GM19023 (cell line): ENCODE data around the gene FKBP1B.
"Not testable (repeated sequence)": the region's sequence is repeated elsewhere in the genome, so short reads cannot be mapped to it uniquely, and the experiment has no call there.

Experiments used
- ATAC-seq: cut with Tn5 transposase; IDR thresholded peaks from one replicate; pipeline ENCODE4 v1.9.1; 2021; ENCODE audit warnings: mild to moderate bottlenecking, moderate library complexity; ENCODE audit not compliant: unreplicated experiment

Gene FKBP1B

DNA sequence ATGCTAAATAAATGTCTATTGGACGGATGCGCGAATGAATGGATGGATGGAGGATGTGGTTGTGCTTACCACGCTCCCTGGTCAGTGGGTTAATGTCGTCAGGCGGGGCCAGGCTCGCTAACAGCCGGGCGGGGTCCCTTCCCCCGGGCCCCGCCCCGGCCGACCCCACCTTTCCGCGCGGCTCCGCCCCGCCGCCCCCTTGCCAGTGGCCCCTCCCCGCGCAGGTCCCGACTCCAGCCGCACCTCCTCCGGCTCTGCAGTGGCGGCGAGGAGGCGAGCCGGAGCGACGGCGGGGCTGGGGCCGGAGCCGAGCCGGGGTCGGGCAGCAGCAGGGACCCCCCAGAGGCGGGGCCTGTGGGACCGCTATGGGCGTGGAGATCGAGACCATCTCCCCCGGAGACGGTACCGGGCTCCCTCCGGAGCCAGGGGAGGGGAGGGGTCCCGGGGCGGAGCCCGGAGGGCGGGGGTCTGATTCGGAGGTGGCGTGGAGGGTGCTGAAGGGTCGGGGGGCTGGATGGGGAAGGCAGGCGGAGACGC lies at the start of gene FKBP1B:
Gene FKBP1B, plus strand, starts transcription at position 257 of the 537 bp plus-strand sequence. Its CDS starts 109 bp downstream, at position 366.
- ATAC-seq = no peak

- no peak for ATAC-seq
Measured at GRCh38 chr2:24007693-24008092, 41.8 kb upstream of the FKBP1B start.

GRCh38 chr2:24008672-24009366 lies 40.7 kb upstream of the FKBP1B start:
- ATAC-seq = no peak

- ATAC-seq = no peak
Measured at GRCh38 chr2:24009367-24009679, 40.2 kb upstream of the FKBP1B start.

DNA sequence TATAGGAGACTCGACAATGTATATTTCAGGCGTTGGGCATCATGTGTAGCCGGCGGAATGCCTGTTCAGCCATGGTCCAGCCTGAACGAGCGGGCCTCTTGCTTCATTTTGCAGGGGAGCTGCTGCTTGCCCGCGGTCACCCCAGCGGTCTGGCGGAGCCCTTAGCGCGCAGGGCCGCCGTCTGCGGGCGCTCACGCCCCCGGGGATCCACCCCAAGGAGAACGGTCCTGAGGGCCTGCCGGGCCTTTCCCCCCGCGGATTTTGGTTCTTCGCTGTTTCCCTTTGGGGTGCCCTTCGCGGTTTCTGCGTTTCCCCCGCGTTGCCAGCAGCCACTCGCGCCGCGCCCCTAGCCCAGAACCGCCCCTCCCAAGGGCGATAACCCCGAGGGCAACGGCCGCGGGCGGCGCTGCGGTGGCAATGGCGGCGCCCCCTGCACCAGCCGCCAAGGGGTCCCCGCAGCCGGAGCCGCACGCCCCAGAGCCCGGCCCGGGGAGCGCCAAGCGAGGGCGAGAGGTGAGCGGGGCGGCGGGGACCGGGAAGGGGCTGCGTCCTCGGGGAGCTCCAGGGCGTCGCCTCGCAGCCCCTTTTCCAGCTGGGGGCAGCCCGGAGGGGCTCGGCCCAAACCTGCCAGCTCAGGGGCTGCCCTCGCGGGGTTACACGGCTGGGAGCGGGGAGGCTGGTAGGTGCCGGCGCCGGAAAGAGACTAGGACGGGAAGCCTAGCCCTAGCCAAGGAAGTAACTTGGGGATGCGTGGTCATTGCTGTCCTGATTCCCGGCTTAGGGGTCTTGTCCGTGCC lies 39.7 kb upstream of the FKBP1B start, which contains the start of gene MFSD2B:
Gene MFSD2B, plus strand, starts transcription at position 406 of the 797 bp plus-strand sequence. Its CDS starts 12 bp downstream, at position 418.
- ATAC-seq = no peak

DNA sequence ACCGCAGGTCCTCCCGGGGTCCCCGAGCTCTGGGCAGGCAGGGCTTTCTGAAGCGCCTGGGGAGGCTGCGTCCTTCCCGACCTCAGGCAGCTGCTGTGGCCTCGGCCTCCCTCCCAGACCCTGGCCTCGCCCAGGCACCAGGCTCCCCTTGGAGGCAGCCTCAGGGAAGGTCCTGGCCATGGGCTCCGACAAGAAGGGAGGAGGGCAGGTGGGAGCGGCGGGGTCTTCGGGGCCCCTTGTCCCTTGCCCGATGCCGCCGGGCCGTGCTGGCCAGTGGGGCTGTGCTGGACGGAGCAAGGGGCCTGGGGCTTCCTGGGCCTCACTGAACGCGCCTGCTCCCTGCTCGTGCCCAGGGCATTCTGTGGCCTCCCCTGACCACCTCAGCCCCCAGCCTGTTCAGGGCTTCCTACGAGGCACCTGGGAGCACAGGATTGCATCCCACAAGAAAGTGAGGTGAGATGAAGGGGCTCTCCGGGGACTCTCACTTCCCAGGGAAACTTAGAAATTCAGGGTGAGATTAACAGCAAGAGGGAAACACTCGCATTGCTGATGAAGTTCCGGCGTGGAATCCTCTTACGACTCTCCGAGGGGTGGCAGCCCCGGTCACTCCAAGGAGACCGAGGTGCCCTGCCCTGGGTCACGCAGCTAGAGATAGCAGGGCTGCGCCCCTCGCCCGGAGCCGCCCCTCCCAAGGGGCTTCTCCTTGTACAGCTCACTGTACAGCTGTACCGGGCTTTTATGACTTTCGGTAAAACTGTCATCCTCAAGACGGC lies 38.9 kb upstream of the FKBP1B start:
- no peak for ATAC-seq

- ATAC-seq = no peak
Measured at GRCh38 chr2:24011250-24012104, 38.1 kb upstream of the FKBP1B start.

- no peak for ATAC-seq
Measured at GRCh38 chr2:24012521-24013188, 36.9 kb upstream of the FKBP1B start.

- not testable (repeated sequence) for ATAC-seq
Measured at GRCh38 chr2:24014902-24015301, 34.6 kb upstream of the FKBP1B start.

GRCh38 chr2:24015562-24016375 lies 33.8 kb upstream of the FKBP1B start:
- ATAC-seq = no peak

DNA sequence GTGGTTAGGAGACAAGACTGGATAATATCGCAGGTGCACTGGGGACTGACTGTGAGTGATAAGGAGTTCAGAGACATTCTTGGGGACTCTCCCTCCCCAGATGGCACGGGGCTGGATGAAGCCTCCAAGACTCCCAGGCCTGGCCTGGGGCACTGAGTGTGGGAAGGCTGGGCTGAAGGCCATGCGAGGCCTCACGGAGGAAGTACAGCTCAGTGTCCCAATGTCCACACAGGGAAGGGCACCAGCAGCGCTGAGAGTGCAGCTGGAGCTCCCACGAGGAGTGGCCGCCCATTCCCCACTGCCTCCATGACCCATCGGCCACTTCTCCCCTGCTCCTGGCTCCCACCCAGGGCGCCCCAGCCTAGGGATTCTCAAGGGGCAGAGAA lies 33.2 kb upstream of the FKBP1B start:
- ATAC-seq = no peak

GRCh38 chr2:24016853-24017703 lies 32.5 kb upstream of the FKBP1B start:
- no peak for ATAC-seq

DNA sequence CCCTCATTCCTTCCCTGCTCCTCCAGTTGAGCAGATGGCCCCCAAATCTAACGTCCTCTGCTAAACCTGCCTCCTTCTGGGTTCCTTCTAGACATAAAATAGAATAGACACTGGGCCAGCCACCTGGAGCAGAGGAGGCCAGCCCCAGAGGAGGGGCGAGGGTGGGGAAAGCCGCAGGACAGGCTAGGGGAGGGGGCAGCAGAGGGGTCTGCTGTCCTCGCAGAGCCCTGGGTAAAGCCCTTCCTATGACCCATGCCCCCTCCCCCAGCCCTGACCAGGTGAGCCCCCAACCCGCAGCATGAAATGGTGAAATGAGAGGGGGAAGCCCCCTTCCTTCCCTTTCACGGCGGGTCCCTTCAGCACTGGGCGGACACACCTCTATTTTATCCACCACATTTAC lies 31.8 kb upstream of the FKBP1B start:
- ATAC-seq = no peak

DNA sequence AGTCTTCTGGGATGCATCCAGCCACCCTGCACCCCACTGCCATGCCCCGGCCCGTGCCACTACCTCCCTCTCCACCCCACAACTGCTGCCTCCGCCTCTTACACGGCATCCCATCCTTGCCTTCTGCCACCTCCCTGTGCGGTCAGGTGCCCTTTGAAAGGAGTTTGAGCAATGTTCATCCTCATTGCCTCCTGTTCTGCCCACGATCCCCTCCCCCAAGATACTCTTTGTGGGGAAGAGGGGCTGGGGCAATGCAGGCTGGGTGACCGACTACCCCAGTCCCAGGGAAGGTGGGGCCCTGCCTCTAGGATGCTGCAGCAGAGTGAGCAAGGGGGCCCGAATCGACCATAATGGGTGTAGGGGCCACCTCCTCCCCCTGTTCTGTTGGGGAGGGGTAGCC lies 31.3 kb upstream of the FKBP1B start:
- ATAC-seq = no peak

DNA sequence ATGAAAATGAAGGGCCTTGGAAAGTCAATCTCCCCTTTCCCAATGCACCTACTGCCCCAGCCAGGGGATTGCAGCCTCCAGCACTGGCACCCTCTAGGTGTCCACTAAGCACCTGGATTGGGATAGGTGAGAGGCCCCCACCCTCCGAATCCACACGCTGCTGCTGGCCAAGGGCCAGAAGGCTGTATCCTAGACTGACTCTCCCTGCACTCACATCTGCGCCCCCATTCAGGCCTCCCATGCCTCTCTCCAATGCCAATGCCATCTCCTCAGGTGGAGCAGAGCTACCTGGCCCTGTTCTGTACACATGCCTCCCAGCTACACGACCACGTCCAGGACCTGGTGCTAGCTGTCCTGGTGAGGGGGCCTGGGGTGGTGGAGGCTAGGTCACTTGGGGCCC lies 29.8 kb upstream of the FKBP1B start:
- ATAC-seq = no peak

GRCh38 chr2:24020244-24020643 lies 29.3 kb upstream of the FKBP1B start:
- ATAC-seq = no peak

GRCh38 chr2:24021122-24021998 lies 28.2 kb upstream of the FKBP1B start:
- no peak for ATAC-seq
